ENCODE measurements around the gene DHRS3. TPM values are rescaled to one million over a fixed set of nuclear protein-coding genes. Genes with fewer than 3 reads are reported as not detected.

DHRS3 gene
- total and polyA plus RNA-seq, 2 of the 13 experiments (the other 11 are each of a cell fraction or from before 2014, with no cell fraction given), result 48.5 to 90.5 TPM

DNA sequence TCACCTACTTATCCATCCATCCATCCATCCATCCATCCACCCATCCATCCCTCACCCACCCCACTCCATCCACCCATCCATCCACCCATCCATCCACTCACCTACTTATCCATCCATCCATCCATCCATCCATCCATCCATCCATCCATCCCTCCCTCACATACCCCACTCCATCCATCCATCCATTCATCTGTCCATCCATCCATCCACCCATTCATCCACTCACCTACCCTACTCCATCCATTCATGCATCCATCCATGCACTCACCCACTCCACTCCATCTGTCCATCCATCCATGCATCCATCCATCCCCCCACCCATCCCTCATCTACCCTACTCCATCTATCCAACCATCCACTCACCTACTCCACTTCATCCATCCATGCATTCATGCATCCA lies 34.5 kb downstream of the DHRS3 start:
- intact Hi-C loops (cut with micrococcal nuclease; ENCODE audit: unreplicated experiment) (no loop called here), in situ Hi-C loops (cut with HindIII; ENCODE audit: extremely low pct_ligation_motif_present, low pct_unique_long_range_greater_than_20kb) (no loop called here)
- Histone ChIP-seq H3K4me1 (ENCODE audit: insufficient read depth, low read length) (peaks cover 10% of the 10 kb centered on the region), H3K27me3 (ENCODE audit: control insufficient read depth in 1 of 2, insufficient read depth in 2 of 2, low read length in 2 of 2) (no peaks in the 10 kb centered on the region), H3K36me3 (replicated peaks in 1 of 2; ENCODE audit: control insufficient read depth in 1 of 2, insufficient read depth in 2 of 2, low read length in 2 of 2) (peaks cover 44 to 77% of the 10 kb centered on the region in 2 experiments), H3K9ac (ENCODE audit: insufficient read depth, low read depth, low read length) (no peak overlapping the region), H3K4me3 (replicated peaks in 1 of 3; ENCODE audit: insufficient read depth in 1 of 3, low read depth in 2 of 3, low read length in 3 of 3) (no peak overlapping the region), H3K79me2 (ENCODE audit: insufficient read depth, low read length) (peaks cover 36% of the 10 kb centered on the region), H2AFZ (ENCODE audit: low read length) (no peak overlapping the region), H3K9me3 (ENCODE audit: low read length) (no peaks in the 10 kb centered on the region), H4K20me1 (ENCODE audit: insufficient read depth, low read length) (peaks cover 68% of the 10 kb centered on the region), H3K4me2 (ENCODE audit: low read depth, low read length) (no peak overlapping the region), H3K27ac (ENCODE audit: extremely low read length, insufficient read depth, low read length) (no peak overlapping the region)
- DNase-seq (ENCODE audit: low spot score) (no peak), ATAC-seq (no peak), FAIRE-seq (no peak)
- ChIA-PET CTCF (ENCODE audit: low intra/inter-chr PET ratio, low total read pairs) (no interaction called here), POLR2A (no interaction called here)
- no TSS peak for BruUV-seq (replicated peaks)
- TF ChIP-seq, protein P1, sequence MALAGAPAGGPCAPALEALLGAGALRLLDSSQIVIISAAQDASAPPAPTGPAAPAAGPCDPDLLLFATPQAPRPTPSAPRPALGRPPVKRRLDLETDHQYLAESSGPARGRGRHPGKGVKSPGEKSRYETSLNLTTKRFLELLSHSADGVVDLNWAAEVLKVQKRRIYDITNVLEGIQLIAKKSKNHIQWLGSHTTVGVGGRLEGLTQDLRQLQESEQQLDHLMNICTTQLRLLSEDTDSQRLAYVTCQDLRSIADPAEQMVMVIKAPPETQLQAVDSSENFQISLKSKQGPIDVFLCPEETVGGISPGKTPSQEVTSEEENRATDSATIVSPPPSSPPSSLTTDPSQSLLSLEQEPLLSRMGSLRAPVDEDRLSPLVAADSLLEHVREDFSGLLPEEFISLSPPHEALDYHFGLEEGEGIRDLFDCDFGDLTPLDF (CRISPR knock-in tag; IDR thresholded peaks at IDR 0.05), result no peak
- TF ChIP-seq POLR2A (IDR thresholded peaks at IDR 0.05; ENCODE audit: insufficient read depth in 1 of 2, low read depth in 2 of 2, low read length in 2 of 2), result 0 out of 4 replicates have a peak, but pooled peaks of 1 of the 2 experiments have one; percentile 23
- TF ChIP-seq ZNF780A (CRISPR knock-in tag; IDR thresholded peaks at IDR 0.05), result no peak
- no peak for TF ChIP-seq HOXD1 (CRISPR knock-in tag; IDR thresholded peaks at IDR 0.05)

GRCh38 chr1:12582649-12583048 lies 35.4 kb downstream of the DHRS3 start:
- Histone ChIP-seq H3K4me1 (ENCODE audit: insufficient read depth, low read length) (peaks cover 2% of the 10 kb centered on the region), H3K27me3 (ENCODE audit: control insufficient read depth in 1 of 2, insufficient read depth in 2 of 2, low read length in 2 of 2) (no peaks in the 10 kb centered on the region), H3K9me3 (ENCODE audit: low read length) (no peaks in the 10 kb centered on the region), H3K27ac (ENCODE audit: extremely low read length, insufficient read depth, low read length) (no peak overlapping the region), H3K36me3 (replicated peaks in 1 of 2; ENCODE audit: control insufficient read depth in 1 of 2, insufficient read depth in 2 of 2, low read length in 2 of 2) (peaks cover 50 to 78% of the 10 kb centered on the region in 2 experiments), H3K9ac (ENCODE audit: insufficient read depth, low read depth, low read length) (no peak overlapping the region), H3K79me2 (ENCODE audit: insufficient read depth, low read length) (peaks cover 28% of the 10 kb centered on the region), H3K4me3 (replicated peaks in 1 of 3; ENCODE audit: insufficient read depth in 1 of 3, low read depth in 2 of 3, low read length in 3 of 3) (no peak overlapping the region), H3K4me2 (ENCODE audit: low read depth, low read length) (no peak overlapping the region), H2AFZ (ENCODE audit: low read length) (no peak overlapping the region), H4K20me1 (ENCODE audit: insufficient read depth, low read length) (peaks cover 59% of the 10 kb centered on the region)
- ATAC-seq, result no peak
- 98% methylated on average over 4 of the region's 4 CpGs for WGBS (ENCODE audit: low lambda C conversion rate)
- DNase-seq (ENCODE audit: low spot score), result no peak
- FAIRE-seq, result no peak
- no TSS peak for BruUV-seq (replicated peaks)
- CTCF ChIA-PET (ENCODE audit: low intra/inter-chr PET ratio, low total read pairs), result no interaction called here
- intact Hi-C loops (cut with micrococcal nuclease; ENCODE audit: unreplicated experiment) (no loop called here), in situ Hi-C loops (cut with HindIII; ENCODE audit: extremely low pct_ligation_motif_present, low pct_unique_long_range_greater_than_20kb) (no loop called here)
- POLR2A ChIA-PET, result no interaction called here
- TF ChIP-seq ZNF205 (CRISPR knock-in tag; IDR thresholded peaks at IDR 0.05) (no peak), POLR2G (IDR thresholded peaks at IDR 0.05; ENCODE audit: low read depth, low read length) (0 out of 2 replicates have a peak, but pooled peaks have one; percentile 18), ISX (CRISPR knock-in tag; conservative IDR thresholded peaks at IDR 0.05) (no peak), ZNF441 (CRISPR knock-in tag; IDR thresholded peaks at IDR 0.05; ENCODE audit: borderline replicate concordance) (no peak), ZNF616 (CRISPR knock-in tag; IDR thresholded peaks at IDR 0.05; ENCODE audit: low read depth) (no peak), ZFP36 (IDR thresholded peaks at IDR 0.05; ENCODE audit: borderline replicate concordance, low read depth, low read length, partially characterized antibody) (no peak), FOXC1 (CRISPR knock-in tag; IDR thresholded peaks at IDR 0.05; ENCODE audit: borderline replicate concordance) (no peak), NBN (conservative IDR thresholded peaks at IDR 0.05) (0 out of 2 replicates have a peak, but pooled peaks have one; percentile 10), JUN (CRISPR knock-in tag; IDR thresholded peaks at IDR 0.05) (no peak)
